HepG2 (cell line): Measurements from ENCODE around the gene COL8A2. TPM values are rescaled to one million over a fixed set of nuclear protein-coding genes. Genes with fewer than 3 reads are reported as not detected.

Source experiments
- ATF7 ChIP-seq, 2 experiments: fragments of 450-650 bp in 1 of 2; sonication (generic) in 1 of 2; formaldehyde crosslinking in 1 of 2; IDR thresholded peaks; 2 replicates each; pipeline versions ENCODE4 v1.4.0 to v1.6.1; 2016 to 2020; ENCODE audit warnings: antibody characterized with exemption in 1 of 2, mild to moderate bottlenecking in 1 of 2, missing genetic modification reagents in 1 of 2
- GFI1 ChIP-seq: sonication (generic); formaldehyde crosslinking; IDR thresholded peaks from 2 replicates; pipeline ENCODE4 v1.5.0; 2020; ENCODE audit warnings: missing genetic modification reagents, mild to moderate bottlenecking, borderline replicate concordance
- JARID2 ChIP-seq: sonication (generic); formaldehyde crosslinking; IDR thresholded peaks from 2 replicates; pipeline ENCODE4 v1.8.1; 2023; ENCODE audit warnings: missing genetic modification reagents, inconsistent platforms; ENCODE audit not compliant: insufficient replicate concordance
- KDM6A ChIP-seq: IDR thresholded peaks from 2 replicates; pipeline ENCODE4 v1.6.1; 2016; ENCODE audit warnings: low read depth
- NFRKB ChIP-seq: fragments of 450-650 bp; IDR thresholded peaks from 2 replicates; pipeline ENCODE4 v1.6.1; 2017
- PHF20 ChIP-seq: sonication (generic); formaldehyde crosslinking; IDR thresholded peaks from 2 replicates; pipeline ENCODE4 v1.5.0; 2020; ENCODE audit warnings: mild to moderate bottlenecking, missing genetic modification reagents
- PHF21A ChIP-seq: sonication (generic); formaldehyde crosslinking; IDR thresholded peaks from 2 replicates; pipeline ENCODE4 v1.5.0; 2020; ENCODE audit warnings: mild to moderate bottlenecking, missing genetic modification reagents
- SMYD3 ChIP-seq: sonication (generic); formaldehyde crosslinking; IDR thresholded peaks from 2 replicates; pipeline ENCODE4 v1.8.1; 2023; ENCODE audit warnings: mild to moderate bottlenecking, missing genetic modification reagents
- SOX13 ChIP-seq, 3 experiments: fragments of 450-650 bp in 1 of 3; sonication (generic) in 1 of 3; formaldehyde crosslinking in 1 of 3; IDR thresholded peaks in 2 of 3; conservative IDR thresholded peaks in 1 of 3; 2 replicates each; pipeline versions ENCODE4 v1.5.0 to v1.6.1; 2016 to 2020; ENCODE audit warnings: antibody characterized with exemption in 1 of 3, mild to moderate bottlenecking in 1 of 3, missing compliant biosample characterization in 1 of 3, missing genetic modification reagents in 1 of 3, moderate library complexity in 1 of 3
- SRSF9 ChIP-seq: fragments of 200-400 bp; formaldehyde crosslinking; IDR thresholded peaks from 2 replicates; pipeline ENCODE4 v1.6.1; 2018; ENCODE audit warnings: borderline replicate concordance, mild to moderate bottlenecking, low read depth, low read length; ENCODE audit not compliant: insufficient read depth, poor library complexity, severe bottlenecking
- U2AF1 ChIP-seq: fragments of 200-400 bp; formaldehyde crosslinking; optimal IDR thresholded peaks from 2 replicates; pipeline ENCODE3; 2017; ENCODE audit warnings: mild to moderate bottlenecking, low read depth, low read length
- XBP1 ChIP-seq: sonication (generic); formaldehyde crosslinking; IDR thresholded peaks from 2 replicates; pipeline ENCODE4 v1.5.0; 2020; ENCODE audit warnings: missing genetic modification reagents
- ZBTB8A ChIP-seq: sonication (generic); formaldehyde crosslinking; IDR thresholded peaks from 2 replicates; pipeline ENCODE4 v1.4.0; 2020; ENCODE audit warnings: mild to moderate bottlenecking, low read depth, missing genetic modification reagents, borderline replicate concordance
- ZFP62 ChIP-seq: sonication (generic); formaldehyde crosslinking; IDR thresholded peaks from 2 replicates; pipeline ENCODE4 v1.4.0; 2020; ENCODE audit warnings: missing genetic modification reagents
- ZFYVE20 ChIP-seq: sonication (generic); formaldehyde crosslinking; IDR thresholded peaks from 2 replicates; pipeline ENCODE4 v1.8.0; 2023; ENCODE audit warnings: low read depth, mild to moderate bottlenecking, moderate library complexity, missing genetic modification reagents, borderline replicate concordance
- ZNF329 ChIP-seq: sonication (generic); formaldehyde crosslinking; IDR thresholded peaks from 2 replicates; pipeline ENCODE4 v1.9.0; 2021; ENCODE audit warnings: low read depth, mild to moderate bottlenecking, missing genetic modification reagents
- ZNF451 ChIP-seq: sonication (generic); formaldehyde crosslinking; IDR thresholded peaks from 2 replicates; pipeline ENCODE4 v1.5.0; 2020; ENCODE audit warnings: mild to moderate bottlenecking, missing genetic modification reagents
- ZNF619 ChIP-seq: sonication (generic); formaldehyde crosslinking; IDR thresholded peaks from 2 replicates; pipeline ENCODE4 v1.4.0; 2020; ENCODE audit warnings: mild to moderate bottlenecking, missing genetic modification reagents
- ZNF678 ChIP-seq: sonication (generic); formaldehyde crosslinking; IDR thresholded peaks from 2 replicates; pipeline ENCODE4 v1.4.0; 2020; ENCODE audit warnings: mild to moderate bottlenecking, missing genetic modification reagents
- ZNF790 ChIP-seq: sonication (generic); formaldehyde crosslinking; IDR thresholded peaks from 2 replicates; pipeline ENCODE4 v1.8.0; 2022; ENCODE audit warnings: missing genetic modification reagents, mild to moderate bottlenecking, borderline replicate concordance
- ZNF841 ChIP-seq: sonication (generic); formaldehyde crosslinking; IDR thresholded peaks from 2 replicates; pipeline ENCODE4 v1.8.1; 2023; ENCODE audit warnings: missing genetic modification reagents, borderline replicate concordance
- polyA plus RNA-seq, 8 experiments: library from polyadenylated mRNA; depleted of rRNA in 3 of 8; stranded (reverse) in 7 of 8; unstranded in 1 of 8; fragments of >200 nt; fragmentation: Illumina TruSeq in 4 of 8; extraction: Trizol in 4 of 8; gene quantifications; 2 replicates each; pipeline versions ENCODE4 v1.2.1 to v1.2.3, GENCODE V29; 2011 to 2016; ENCODE audit warnings: low read depth in 4 of 8, missing spikeins in 1 of 8, mixed read lengths in 1 of 8; ENCODE audit not compliant: insufficient read depth in 1 of 8
- total RNA-seq, 5 experiments: library from RNA; depleted of rRNA; stranded (reverse); fragments of >200 nt; fragmentation: Illumina TruSeq; extraction: Trizol; gene quantifications; 2 replicates each; pipeline ENCODE4 v1.2.3, GENCODE V29; 2016; ENCODE audit warnings: low read depth in 1 of 5
- TF ChIP-seq, protein P1 (sequence below): sonication (generic); formaldehyde crosslinking; IDR thresholded peaks from 2 replicates; pipeline ENCODE4 v1.4.0; 2020; ENCODE audit warnings: missing genetic modification reagents
- TF ChIP-seq, protein P2 (sequence below): sonication (generic); formaldehyde crosslinking; IDR thresholded peaks from 2 replicates; pipeline ENCODE4 v1.8.1; 2022; ENCODE audit warnings: mild to moderate bottlenecking, missing genetic modification reagents
- TF ChIP-seq, protein P3 (sequence below): sonication (generic); formaldehyde crosslinking; IDR thresholded peaks from 2 replicates; pipeline ENCODE4 v1.8.1; 2023; ENCODE audit warnings: mild to moderate bottlenecking, missing genetic modification reagents
- TF ChIP-seq, protein P4 (sequence below): sonication (generic); formaldehyde crosslinking; conservative IDR thresholded peaks from 2 replicates; pipeline ENCODE4 v1.4.0; 2020; ENCODE audit warnings: missing genetic modification reagents

Gene COL8A2
- total and polyA plus RNA-seq, 2 of the 13 experiments (the other 11 are each of a cell fraction or from before 2014, with no cell fraction given) = 0.13 to 0.24 TPM

DNA sequence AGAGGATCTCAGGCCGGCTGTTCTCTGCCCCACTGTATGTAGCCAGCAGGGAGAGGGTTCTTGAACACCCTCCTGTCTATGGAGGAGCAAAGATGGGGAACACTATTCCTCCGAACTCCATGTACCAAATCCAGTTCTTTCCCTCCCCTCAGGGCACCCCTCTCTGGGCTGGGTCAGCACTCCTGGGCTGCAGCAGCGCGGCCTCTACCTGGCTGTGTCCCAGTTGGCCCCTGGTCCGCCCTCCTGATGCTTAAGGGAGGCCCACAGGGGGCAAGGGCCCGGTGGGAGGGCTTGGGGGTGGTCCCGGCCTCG, 36.8 kb downstream of the COL8A2 start (continued):
- TF ChIP-seq, protein P1, sequence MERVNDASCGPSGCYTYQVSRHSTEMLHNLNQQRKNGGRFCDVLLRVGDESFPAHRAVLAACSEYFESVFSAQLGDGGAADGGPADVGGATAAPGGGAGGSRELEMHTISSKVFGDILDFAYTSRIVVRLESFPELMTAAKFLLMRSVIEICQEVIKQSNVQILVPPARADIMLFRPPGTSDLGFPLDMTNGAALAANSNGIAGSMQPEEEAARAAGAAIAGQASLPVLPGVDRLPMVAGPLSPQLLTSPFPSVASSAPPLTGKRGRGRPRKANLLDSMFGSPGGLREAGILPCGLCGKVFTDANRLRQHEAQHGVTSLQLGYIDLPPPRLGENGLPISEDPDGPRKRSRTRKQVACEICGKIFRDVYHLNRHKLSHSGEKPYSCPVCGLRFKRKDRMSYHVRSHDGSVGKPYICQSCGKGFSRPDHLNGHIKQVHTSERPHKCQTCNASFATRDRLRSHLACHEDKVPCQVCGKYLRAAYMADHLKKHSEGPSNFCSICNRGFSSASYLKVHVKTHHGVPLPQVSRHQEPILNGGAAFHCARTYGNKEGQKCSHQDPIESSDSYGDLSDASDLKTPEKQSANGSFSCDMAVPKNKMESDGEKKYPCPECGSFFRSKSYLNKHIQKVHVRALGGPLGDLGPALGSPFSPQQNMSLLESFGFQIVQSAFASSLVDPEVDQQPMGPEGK (CRISPR knock-in tag) = no peak
- no peak for TF ChIP-seq ZNF841 (CRISPR knock-in tag)
- TF ChIP-seq PHF21A = 0 out of 2 replicates have a peak, but pooled peaks have one; percentile 24
- TF ChIP-seq ZFYVE20 = 0 out of 2 replicates have a peak, but pooled peaks have one; percentile 32
- no peak for TF ChIP-seq SRSF9
- no peak for TF ChIP-seq PHF20 (CRISPR knock-in tag)
- TF ChIP-seq JARID2 (CRISPR knock-in tag) = no peak
- no peak for TF ChIP-seq ZFP62 (CRISPR knock-in tag)
- no peak for TF ChIP-seq ZNF451
- TF ChIP-seq SMYD3 (CRISPR knock-in tag) = no peak
- no peak for TF ChIP-seq XBP1 (CRISPR knock-in tag)
- no peak for TF ChIP-seq KDM6A (CRISPR knock-in tag)
- TF ChIP-seq, protein P2, sequence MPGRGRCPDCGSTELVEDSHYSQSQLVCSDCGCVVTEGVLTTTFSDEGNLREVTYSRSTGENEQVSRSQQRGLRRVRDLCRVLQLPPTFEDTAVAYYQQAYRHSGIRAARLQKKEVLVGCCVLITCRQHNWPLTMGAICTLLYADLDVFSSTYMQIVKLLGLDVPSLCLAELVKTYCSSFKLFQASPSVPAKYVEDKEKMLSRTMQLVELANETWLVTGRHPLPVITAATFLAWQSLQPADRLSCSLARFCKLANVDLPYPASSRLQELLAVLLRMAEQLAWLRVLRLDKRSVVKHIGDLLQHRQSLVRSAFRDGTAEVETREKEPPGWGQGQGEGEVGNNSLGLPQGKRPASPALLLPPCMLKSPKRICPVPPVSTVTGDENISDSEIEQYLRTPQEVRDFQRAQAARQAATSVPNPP (CRISPR knock-in tag) = no peak
- no peak for TF ChIP-seq SOX13 (IDR thresholded peaks at IDR 0.05)
- TF ChIP-seq SOX13 (CRISPR knock-in tag; conservative IDR thresholded peaks at IDR 0.05 in 1 of 2, IDR thresholded peaks at IDR 0.05 in 1 of 2) = no peak
- TF ChIP-seq, protein P3, sequence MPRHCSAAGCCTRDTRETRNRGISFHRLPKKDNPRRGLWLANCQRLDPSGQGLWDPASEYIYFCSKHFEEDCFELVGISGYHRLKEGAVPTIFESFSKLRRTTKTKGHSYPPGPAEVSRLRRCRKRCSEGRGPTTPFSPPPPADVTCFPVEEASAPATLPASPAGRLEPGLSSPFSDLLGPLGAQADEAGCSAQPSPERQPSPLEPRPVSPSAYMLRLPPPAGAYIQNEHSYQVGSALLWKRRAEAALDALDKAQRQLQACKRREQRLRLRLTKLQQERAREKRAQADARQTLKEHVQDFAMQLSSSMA (CRISPR knock-in tag) = no peak
- no peak for TF ChIP-seq ZNF619 (CRISPR knock-in tag)
- TF ChIP-seq U2AF1 = peak; percentile 91
- TF ChIP-seq, protein P4, sequence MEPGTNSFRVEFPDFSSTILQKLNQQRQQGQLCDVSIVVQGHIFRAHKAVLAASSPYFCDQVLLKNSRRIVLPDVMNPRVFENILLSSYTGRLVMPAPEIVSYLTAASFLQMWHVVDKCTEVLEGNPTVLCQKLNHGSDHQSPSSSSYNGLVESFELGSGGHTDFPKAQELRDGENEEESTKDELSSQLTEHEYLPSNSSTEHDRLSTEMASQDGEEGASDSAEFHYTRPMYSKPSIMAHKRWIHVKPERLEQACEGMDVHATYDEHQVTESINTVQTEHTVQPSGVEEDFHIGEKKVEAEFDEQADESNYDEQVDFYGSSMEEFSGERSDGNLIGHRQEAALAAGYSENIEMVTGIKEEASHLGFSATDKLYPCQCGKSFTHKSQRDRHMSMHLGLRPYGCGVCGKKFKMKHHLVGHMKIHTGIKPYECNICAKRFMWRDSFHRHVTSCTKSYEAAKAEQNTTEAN (CRISPR knock-in tag) = no peak
- TF ChIP-seq ATF7 (IDR thresholded peaks at IDR 0.05) = no peak
- 0 out of 2 replicates have a peak, but pooled peaks have one; percentile 3 for TF ChIP-seq ATF7 (CRISPR knock-in tag; IDR thresholded peaks at IDR 0.05)
- no peak for TF ChIP-seq ZNF329 (CRISPR knock-in tag)
- TF ChIP-seq GFI1 = 0 out of 2 replicates have a peak, but pooled peaks have one; percentile 10
- TF ChIP-seq ZNF790 (CRISPR knock-in tag) = no peak
- TF ChIP-seq NFRKB = no peak
- no peak for TF ChIP-seq ZNF678 (CRISPR knock-in tag)
- TF ChIP-seq ZBTB8A (CRISPR knock-in tag) = no peak
